Ishikawa (cell line): ENCODE measurements around the gene RARA.

Source experiments
- CEBPB ChIP-seq: IDR thresholded peaks from 2 replicates; pipeline ENCODE4 v1.6.1; 2012
- CREB1 ChIP-seq: IDR thresholded peaks from 2 replicates; pipeline ENCODE4 v1.6.1; 2012; ENCODE audit warnings: low read depth
- EGR1 ChIP-seq: IDR thresholded peaks from 2 replicates; pipeline ENCODE4 v1.6.1; 2012
- EP300 ChIP-seq: IDR thresholded peaks from 2 replicates; pipeline ENCODE4 v1.6.1; 2012; ENCODE audit warnings: borderline replicate concordance
- FOXM1 ChIP-seq: IDR thresholded peaks from 2 replicates; pipeline ENCODE4 v1.6.1; 2012; ENCODE audit warnings: low read depth, borderline replicate concordance
- MAX ChIP-seq: IDR thresholded peaks from 2 replicates; pipeline ENCODE4 v1.6.1; 2012
- NFIC ChIP-seq: IDR thresholded peaks from 2 replicates; pipeline ENCODE4 v1.6.1; 2012
- RAD21 ChIP-seq: IDR thresholded peaks from 2 replicates; pipeline ENCODE4 v1.6.1; 2012; ENCODE audit warnings: low read depth
- TAF1 ChIP-seq: IDR thresholded peaks from 2 replicates; pipeline ENCODE4 v1.6.1; 2012; ENCODE audit warnings: low read depth, mild to moderate bottlenecking
- TCF12 ChIP-seq: IDR thresholded peaks from 2 replicates; pipeline ENCODE4 v1.6.1; 2012; ENCODE audit warnings: low read depth
- TEAD4 ChIP-seq: IDR thresholded peaks from 2 replicates; pipeline ENCODE4 v1.6.1; 2012
- YY1 ChIP-seq: IDR thresholded peaks from 2 replicates; pipeline ENCODE4 v1.6.1; 2012; ENCODE audit warnings: low read depth
- ZBTB7A ChIP-seq: IDR thresholded peaks from 2 replicates; pipeline ENCODE4 v1.6.1; 2012; ENCODE audit warnings: low read depth
- TF ChIP-seq, protein P1 (sequence below): IDR thresholded peaks from 2 replicates; pipeline ENCODE4 v1.6.1; 2012; ENCODE audit warnings: low read depth, mild to moderate bottlenecking
- TF ChIP-seq, protein P2 (sequence below): IDR thresholded peaks from 2 replicates; pipeline ENCODE4 v1.6.1; 2012

RARA gene

DNA sequence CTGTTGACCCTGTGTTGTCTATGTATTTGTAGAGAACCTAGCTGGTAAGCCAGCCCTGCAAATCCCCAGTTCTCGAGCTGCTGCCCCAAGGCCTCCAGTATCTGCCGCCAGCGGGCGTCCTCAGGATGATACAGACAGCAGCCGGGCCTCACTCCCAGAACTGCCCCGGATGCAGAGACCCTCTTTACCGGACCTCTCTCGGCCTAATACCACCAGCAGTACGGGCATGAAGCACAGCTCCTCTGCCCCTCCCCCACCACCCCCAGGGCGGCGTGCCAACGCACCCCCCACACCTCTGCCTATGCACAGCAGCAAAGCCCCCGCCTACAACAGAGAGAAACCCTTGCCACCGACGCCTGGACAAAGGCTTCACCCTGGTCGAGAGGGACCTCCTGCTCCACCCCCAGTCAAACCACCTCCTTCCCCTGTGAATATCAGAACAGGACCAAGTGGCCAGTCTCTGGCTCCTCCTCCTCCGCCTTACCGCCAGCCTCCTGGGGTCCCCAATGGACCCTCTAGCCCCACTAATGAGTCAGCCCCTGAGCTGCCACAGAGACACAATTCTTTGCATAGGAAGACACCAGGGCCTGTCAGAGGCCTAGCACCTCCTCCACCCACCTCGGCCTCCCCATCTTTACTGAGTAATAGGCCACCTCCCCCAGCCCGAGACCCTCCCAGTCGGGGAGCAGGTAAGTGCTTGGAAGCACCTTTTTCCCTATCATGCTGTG is 44.4 kb upstream of the RARA start:
- TF ChIP-seq, protein P1, sequence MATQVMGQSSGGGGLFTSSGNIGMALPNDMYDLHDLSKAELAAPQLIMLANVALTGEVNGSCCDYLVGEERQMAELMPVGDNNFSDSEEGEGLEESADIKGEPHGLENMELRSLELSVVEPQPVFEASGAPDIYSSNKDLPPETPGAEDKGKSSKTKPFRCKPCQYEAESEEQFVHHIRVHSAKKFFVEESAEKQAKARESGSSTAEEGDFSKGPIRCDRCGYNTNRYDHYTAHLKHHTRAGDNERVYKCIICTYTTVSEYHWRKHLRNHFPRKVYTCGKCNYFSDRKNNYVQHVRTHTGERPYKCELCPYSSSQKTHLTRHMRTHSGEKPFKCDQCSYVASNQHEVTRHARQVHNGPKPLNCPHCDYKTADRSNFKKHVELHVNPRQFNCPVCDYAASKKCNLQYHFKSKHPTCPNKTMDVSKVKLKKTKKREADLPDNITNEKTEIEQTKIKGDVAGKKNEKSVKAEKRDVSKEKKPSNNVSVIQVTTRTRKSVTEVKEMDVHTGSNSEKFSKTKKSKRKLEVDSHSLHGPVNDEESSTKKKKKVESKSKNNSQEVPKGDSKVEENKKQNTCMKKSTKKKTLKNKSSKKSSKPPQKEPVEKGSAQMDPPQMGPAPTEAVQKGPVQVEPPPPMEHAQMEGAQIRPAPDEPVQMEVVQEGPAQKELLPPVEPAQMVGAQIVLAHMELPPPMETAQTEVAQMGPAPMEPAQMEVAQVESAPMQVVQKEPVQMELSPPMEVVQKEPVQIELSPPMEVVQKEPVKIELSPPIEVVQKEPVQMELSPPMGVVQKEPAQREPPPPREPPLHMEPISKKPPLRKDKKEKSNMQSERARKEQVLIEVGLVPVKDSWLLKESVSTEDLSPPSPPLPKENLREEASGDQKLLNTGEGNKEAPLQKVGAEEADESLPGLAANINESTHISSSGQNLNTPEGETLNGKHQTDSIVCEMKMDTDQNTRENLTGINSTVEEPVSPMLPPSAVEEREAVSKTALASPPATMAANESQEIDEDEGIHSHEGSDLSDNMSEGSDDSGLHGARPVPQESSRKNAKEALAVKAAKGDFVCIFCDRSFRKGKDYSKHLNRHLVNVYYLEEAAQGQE, result no peak
- TF ChIP-seq TEAD4 (no peak), EGR1 (no peak), ZBTB7A (no peak), NFIC (no peak), EP300 (no peak), TCF12 (no peak), YY1 (no peak), MAX (no peak), CEBPB (no peak)

- TF ChIP-seq, protein P2, sequence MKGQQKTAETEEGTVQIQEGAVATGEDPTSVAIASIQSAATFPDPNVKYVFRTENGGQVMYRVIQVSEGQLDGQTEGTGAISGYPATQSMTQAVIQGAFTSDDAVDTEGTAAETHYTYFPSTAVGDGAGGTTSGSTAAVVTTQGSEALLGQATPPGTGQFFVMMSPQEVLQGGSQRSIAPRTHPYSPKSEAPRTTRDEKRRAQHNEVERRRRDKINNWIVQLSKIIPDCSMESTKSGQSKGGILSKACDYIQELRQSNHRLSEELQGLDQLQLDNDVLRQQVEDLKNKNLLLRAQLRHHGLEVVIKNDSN, result no peak
- no peak for TF ChIP-seq ZBTB7A
- no peak for TF ChIP-seq NFIC
- no peak for TF ChIP-seq MAX
- TF ChIP-seq TCF12, result no peak
- no peak for TF ChIP-seq TAF1
- TF ChIP-seq YY1, result no peak
- TF ChIP-seq, protein P1, result no peak
- no peak for TF ChIP-seq TEAD4
- no peak for TF ChIP-seq CREB1
- no peak for TF ChIP-seq CEBPB
- TF ChIP-seq EGR1, result no peak
- no peak for TF ChIP-seq FOXM1
- TF ChIP-seq EP300, result no peak
- no peak for TF ChIP-seq RAD21
These were observed 43.6 kb upstream of the RARA start for GRCh38 chr17:40265337-40265736.

DNA sequence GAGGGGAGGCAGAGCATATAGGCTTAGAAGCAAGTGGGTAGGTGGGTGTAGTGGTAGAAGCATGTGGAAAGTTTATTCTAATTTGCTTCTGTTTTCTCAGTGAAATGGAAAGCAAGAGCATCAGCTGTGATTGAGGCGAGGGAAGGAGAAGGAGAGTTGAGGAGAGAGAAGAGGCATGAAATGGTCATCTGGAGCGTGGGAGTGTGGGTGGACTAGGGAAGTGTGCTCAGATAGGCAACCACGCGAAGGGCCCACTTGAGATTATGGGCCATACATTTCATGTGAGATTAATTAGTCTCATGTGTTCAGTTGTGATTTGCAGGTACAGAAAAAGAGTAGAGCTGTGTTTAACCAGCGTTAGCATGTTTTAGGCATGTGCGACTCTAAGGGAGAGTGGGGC is 42.1 kb upstream of the RARA start:
- no peak for TF ChIP-seq YY1
- TF ChIP-seq, protein P1, result no peak
- no peak for TF ChIP-seq MAX
- TF ChIP-seq, protein P2, result no peak
- TF ChIP-seq CREB1, result no peak

GRCh38 chr17:40268141-40268712 is 40.8 kb upstream of the RARA start:
- no peak for TF ChIP-seq RAD21
- no peak for TF ChIP-seq NFIC

DNA sequence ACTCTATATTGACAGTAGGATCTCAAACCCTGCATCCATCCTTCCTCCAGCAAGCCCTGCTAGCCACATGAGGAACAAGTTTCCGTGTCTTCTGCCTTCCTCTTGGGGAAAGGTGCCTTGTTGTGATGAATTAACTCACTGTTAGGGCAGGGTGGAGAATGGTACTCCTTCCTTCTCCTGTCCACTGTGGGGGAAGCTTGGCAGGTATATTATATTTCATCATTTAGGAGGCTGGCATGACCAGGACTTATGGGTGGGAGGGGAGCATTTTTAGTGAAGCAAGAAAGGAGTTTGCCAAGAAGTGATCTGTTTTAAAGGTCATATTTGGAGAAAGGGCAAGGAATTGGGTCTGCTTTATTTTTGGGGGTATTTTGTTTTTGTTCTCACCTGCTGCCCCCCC is 30.6 kb upstream of the RARA start:
- TF ChIP-seq RAD21, result no peak
- TF ChIP-seq TAF1, result no peak
- no peak for TF ChIP-seq EP300
- no peak for TF ChIP-seq ZBTB7A
- no peak for TF ChIP-seq CREB1
- TF ChIP-seq NFIC, result no peak
- TF ChIP-seq TEAD4, result no peak
- TF ChIP-seq, protein P1, result no peak
- TF ChIP-seq EGR1, result no peak
- TF ChIP-seq, protein P2, result no peak
- no peak for TF ChIP-seq MAX
- TF ChIP-seq TCF12, result no peak
- TF ChIP-seq CEBPB, result no peak
- TF ChIP-seq FOXM1, result no peak
- TF ChIP-seq YY1, result no peak
